SKM-1 treated with dmso at 0.1 percent for 144 hours (cell line): ENCODE data around the gene FAM111B.
"Not testable (repeated sequence)": the region's sequence is repeated elsewhere in the genome, so short reads cannot be mapped to it uniquely, and the experiment has no call there.

Experiments
- DNase-seq: peaks from one replicate; lab custom pipeline; 2025; ENCODE audit not compliant: unreplicated experiment; lab: John Stamatoyannopoulos, UW

FAM111B gene, protein sequence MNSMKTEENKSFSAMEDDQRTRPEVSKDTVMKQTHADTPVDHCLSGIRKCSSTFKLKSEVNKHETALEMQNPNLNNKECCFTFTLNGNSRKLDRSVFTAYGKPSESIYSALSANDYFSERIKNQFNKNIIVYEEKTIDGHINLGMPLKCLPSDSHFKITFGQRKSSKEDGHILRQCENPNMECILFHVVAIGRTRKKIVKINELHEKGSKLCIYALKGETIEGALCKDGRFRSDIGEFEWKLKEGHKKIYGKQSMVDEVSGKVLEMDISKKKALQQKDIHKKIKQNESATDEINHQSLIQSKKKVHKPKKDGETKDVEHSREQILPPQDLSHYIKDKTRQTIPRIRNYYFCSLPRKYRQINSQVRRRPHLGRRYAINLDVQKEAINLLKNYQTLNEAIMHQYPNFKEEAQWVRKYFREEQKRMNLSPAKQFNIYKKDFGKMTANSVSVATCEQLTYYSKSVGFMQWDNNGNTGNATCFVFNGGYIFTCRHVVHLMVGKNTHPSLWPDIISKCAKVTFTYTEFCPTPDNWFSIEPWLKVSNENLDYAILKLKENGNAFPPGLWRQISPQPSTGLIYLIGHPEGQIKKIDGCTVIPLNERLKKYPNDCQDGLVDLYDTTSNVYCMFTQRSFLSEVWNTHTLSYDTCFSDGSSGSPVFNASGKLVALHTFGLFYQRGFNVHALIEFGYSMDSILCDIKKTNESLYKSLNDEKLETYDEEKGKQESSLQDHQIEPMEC

DNA sequence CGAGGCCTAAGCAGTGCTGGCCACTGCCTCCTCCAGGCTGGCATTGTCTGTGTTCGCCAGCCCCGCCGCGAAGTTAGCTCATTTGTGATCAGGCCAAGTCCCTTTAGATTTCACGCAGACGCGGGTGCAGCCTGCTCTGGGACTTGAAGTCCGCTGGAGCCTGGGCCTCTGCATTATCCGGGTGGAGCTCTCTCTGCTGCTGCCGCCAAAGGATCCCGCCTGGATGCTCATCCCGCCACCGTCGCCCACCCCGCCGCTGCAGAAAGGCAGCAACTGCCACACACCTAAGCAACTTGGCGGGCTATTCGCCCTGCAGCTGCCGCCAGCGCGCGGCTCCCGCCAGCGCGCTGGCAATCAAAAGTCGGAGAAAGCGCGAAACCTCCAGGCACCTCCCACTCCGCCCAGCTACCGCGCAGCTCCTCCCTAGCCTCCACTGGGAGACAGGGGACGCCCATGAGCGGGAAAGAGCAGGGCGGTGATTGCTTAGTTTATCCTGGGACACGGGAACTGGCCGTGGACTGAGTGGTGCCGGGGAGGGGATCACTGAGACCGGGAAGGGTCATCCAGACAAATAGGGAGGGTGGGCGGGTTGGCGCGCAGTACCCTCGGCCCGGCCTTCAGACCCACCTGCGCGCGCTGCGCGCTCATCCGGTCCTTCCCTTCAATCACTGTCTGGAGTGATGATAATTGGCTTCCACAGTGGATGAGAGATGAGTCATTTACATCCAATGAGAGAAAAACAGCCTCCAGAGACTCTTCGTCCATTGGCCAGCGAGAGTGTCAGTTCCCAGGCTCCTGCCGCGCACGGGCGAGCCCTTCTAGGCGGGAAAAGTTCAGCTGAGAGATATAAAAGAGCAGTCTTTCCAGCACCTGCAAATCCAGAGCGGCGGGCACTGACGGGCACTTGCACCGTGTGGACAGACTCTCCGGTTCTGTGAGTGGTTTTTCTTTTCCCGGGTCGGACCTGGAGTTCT, at the start of gene FAM111B:
TSS of gene FAM111B (plus strand) at position 875 of the 974 bp plus-strand sequence. CDS start 2,389 bp downstream, outside the sequence.
- no peak for DNase-seq

DNA sequence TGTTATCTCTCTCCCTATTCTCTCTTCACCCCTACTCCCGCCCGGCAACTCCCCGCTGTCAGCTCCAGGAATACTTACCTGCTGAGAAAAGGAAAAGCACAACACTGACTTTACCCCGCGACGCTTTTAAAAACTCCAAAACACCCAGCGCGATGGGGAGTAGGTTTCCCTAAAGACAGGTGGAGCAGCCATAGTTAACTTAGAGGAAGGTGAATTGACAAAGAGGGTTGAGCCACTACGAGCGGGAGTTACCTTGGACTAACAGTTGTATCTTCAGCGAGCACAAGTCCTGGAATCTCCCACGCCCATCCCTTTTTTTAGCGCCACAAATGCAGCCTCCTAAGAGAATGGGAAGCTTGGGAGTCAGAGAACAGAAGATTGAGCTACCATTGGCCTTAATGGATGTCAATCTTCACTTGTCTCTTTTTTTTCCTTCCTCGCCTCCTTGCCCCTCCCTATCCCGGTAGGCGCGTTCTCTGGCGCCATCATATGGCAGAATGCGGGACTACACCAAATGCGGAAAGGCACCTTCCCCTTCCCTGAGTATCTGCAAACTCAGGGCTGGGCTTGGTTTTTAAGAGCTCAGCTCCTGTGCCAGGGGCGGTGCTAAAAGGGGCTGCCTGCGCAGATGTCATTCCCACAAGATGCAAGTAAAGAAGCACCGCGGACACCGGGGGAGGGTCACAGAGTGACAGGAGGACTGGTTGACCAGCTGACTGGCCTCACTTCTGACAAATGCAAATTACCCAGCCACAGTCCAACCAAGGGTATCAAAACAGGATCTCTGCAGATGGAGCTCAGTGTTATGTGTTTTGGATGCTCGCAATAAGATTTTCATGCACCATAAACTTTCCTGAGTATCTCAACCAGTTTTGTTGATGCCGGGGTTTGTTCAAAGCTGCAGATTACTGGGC, 48.7 kb upstream of the FAM111B start:
- peak; percentile 74 for DNase-seq

DNA sequence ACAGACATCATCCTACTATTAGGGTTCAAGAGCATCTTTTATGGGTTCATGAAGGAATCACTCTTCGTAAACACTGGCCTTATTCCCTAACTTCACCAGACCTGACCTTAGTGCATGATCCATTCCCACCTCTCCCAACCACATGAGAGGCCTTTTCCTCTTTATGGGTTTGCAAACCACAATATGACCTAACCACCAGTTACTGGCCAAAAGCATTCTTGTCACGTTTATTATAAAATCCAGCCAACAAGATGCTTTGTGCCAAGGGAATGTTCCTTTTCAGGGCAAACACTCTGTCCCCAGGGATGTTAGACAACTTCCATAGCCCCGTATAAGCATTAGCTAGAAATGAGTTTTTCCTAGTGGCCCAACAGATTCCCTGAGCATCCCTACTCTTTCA, 46.9 kb upstream of the FAM111B start:
- not testable (repeated sequence) for DNase-seq

DNA sequence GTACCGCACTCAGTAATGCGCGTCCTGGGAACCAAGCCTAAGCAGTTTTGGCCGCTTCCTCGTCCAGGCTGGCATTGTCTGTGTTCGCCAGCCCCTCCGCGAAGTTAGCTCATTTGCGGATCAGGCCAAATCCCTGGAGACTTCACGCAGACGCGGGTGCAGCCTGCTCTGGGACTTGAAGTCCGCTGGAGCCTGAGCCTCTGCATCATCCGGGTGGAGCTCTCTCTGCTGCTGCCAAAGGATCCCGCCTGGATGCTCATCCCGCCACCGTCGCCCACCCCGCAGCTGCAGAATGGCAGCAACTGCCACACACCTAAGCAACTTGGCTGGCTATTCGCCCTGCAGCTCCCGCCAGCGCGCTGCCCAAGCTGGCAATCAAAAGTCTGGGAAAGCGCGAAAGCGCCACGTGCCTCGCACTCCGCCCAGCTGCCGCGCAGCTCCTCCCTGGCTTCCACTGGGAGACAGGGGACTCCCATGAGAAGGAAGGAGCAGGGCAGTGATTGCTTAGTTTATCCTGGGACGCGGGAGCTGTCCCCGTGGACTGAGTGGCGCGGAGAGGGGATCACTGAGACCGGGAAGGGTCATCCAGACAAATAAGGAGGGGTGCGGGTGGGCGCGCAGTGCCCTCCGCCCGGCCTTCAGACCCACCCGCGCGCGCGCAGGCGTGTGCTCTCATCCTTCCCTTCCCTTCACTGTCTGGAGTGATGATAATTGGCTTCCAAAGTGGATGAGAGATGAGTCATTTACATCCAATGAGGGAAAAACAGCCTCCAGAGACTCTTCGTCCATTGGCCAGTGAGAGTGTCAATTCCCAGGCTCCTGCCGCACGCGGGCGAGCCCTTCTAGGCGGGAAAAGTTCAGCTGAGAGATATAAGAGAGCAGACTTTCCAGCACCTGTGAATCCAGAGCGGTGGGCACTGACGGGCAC, 44.2 kb upstream of the FAM111B start:
- no peak for DNase-seq

DNA sequence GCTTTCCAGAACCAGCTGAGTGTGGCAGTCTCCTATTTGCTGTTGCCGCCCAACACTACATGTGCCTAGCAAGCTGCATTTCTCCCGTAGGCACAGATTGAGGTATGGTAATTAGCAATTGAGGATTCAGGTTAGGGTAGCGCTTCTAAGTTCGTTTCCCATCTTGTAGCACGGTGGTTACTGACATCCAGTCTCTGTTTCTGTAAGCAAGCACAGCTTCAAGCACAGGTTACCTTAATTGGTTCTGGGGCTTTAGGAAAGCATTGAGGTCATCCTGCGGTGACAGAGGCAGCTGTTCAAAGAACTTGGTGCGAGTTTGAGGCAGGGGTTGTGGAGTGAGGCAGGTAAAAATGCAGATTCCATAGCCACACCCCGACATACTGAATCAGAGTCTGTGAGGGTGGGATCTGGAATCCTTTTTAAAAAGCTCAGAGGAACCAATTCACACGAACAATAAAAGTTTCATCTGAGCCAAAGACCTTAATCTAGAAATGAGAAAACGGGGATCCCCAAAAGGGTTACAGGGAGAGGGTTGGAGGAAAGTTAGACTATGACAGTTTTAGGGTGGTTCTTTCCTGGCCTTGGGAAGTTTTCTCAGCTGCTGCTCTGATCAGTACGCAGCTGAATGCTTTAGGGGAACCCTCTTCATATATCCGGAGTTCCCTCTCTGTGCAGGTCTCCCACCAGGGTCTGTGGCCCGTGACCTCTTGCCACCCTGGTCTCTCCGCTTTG, 42.9 kb upstream of the FAM111B start:
- DNase-seq, result not testable (repeated sequence)

DNA sequence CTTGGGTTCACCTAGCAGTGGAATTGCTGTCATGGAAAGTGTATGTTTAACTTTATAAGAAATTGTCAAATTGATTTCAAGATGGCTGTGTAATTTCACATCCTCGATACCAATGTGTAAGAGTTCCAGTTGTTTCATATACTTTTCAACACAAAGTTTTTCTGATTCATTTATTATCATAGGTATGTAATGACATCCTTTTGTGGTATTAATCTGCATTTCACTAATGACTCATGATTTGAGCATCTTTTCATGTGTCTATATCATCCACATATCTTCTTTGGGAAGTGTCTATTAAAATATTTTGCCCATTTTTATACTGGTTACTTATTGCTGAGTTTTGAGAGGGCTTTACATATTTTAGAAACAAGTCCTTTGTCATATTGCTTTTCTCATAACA, 38.0 kb upstream of the FAM111B start:
- no peak for DNase-seq

DNA sequence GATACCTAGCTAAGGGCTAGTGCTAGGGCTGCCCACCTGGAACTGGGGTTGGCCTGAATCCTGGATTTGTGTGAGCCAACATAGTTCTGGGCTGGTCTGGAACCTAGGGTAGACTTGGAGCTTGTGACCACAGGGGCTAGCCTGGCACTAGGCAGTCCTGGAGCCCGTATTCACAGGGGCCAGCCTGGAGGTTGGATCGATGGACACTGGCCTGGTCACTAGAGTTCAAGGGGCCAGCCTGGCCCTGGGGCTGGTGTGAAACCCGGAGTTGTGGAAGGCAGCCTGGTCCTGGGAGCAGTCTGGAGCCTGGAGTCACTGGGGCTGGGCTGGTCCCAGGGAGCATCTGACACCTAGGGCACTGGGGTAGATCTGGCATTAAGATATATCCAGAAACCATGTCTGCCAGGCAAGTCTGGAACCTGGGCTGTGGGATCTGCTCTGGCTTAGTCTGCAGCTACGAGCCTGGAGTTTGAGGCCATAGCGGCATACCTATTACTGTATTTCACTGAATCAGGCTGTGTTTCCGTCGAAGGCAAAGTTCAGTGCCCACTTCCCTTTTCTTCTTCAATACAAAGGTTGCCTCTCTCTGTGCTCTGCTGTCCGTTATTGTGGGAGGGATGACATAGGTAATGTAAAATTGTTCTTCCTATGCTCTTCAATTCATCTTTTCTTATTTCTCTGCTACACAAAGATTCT, 30.0 kb upstream of the FAM111B start:
- no peak for DNase-seq

DNA sequence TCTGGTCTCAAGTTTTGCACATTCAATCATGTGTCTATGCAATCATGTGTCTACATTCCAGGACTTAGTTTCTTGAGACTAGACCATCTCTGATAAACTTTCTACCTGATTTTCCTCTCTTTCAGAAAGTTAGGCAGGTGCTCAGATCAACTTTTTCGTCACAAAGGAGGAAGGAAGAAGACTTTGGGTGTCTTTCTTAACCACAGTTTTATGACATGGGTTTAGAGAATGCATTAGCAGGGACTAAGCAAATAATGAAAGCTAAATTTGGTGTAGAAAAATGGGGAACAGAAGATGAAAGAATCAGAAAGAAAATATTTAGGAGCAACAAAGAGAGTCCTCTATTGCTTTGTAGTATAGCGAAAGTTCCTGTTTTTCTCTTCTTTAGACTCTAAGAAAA, 28.6 kb upstream of the FAM111B start:
- no peak for DNase-seq

DNA sequence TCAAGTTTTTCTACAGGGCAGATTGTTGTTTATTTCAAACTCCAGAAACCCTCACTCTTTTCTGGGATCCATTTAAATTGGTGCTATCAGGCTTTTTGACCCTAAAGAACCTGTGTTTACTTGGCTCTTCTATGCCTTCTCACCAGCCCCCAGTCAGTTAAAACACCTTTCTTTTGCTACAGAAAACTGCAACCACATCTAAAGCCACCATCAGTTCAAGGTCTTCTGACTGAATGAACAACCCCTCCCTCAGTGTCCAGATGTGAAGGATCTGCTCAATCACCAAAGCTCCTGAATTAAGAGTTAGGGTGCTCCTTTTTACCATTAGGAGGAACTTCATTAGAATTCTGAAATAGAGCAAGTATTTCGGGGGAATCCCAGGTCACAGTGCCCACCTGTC, 28.0 kb upstream of the FAM111B start:
- DNase-seq, result no peak

DNA sequence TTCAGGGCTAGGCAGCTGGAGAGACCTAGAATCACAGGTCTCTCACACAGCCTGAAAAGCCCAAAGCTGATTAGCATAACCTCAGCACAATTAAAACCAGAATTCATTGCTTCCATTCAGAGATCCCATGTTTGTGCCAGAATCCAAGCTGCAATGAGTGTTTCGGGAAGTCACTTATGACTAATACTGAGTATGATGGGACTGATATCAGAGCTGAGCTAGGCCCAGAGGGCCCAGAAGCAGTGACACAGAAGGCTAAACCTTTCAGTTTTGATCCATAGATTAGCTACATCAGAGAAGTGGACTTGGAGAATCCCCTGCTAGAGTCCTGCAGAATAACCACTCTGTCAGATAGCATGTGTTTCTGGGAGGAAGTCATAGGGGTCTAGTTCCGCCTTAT, 26.6 kb upstream of the FAM111B start:
- DNase-seq, result not testable (repeated sequence)

DNA sequence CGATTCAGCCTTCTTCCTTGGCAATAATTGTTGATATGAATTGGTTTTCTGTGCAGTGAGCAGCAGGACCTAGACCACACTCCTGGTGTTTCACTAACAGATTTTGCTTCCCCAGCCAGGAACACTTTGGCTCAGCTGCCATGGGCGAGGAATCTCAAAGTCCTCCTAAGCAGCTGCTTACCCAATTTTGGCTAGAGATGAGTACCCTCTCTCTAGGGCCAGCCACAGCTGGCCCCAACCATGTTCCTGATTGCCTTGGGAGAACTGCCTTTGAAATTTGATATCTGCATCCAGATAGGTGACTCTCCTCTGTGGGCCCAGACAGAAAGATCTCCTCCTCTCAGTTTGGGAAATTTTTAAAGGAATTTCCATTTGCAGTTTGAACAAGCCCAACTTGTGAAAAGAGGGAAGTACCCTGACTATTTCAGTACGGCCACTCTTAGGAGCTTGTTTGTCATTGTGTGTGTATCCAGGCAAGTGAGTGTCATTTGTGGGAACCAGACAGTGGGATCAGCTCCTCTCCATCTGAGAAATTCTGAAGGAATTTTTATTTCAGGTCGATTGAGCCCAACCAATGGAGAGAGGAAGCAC, 25.5 kb upstream of the FAM111B start:
- not testable (repeated sequence) for DNase-seq

DNA sequence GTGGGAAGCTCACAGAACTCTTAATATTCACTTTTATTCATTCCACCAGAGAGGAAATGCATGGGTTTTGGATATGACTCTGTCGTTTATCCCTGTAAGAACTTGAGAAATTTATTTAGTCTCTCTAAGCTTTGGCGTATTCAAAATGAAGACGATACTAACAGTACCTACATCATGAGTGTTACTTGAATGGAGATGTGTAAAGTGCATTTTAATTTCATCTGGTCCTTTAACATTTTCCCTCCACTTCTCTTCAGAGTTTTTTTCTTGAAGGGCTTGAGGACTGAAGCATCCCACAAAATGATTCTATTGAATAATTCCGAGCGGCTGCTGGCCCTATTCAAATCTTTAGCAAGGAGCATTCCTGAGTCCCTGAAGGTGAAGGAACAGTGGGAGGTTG, 21.0 kb upstream of the FAM111B start, which contains the start of gene GLYATL1B:
TSS of gene GLYATL1B (plus strand) at position 301 of the 400 bp plus-strand sequence. CDS start at position 301, 0 bp downstream.
- DNase-seq, result not testable (repeated sequence)

DNA sequence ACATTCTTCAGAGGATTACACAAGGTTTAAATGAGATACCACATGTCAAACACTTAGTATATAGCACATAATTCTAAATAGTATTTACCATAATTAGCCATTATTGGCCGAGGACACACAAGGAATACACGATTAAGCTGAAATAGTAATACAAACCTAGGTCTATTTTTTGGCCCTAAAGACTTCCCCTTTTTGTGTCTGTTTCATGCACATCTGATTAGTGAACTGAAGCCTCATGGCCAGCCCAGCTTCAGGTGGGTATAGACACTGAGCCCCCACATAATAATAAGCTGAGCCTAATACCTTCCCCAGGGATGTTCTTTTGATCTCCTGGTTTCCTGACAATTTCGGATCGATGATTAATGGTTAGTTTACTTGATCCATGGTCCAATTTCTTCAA, 18.9 kb upstream of the FAM111B start:
- no peak for DNase-seq

DNA sequence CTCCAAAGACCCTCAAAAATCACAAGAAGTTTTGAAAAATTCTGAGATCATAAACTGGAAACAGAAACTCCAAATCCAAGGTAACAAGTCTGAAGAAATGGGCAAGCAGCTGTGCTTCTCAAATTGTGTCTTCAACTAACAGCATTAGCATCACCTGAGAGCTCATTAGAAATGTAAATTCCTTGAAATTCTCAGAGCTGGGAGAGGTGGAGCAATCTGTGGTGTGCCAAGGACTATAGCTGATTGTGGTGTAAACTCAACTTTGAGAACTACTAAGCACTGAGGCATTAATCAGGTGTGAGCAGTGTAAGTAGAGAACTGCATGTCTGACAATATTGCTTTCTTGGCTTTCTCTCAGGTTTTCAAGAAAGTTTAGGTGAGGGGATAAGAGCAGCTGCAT, 13.5 kb upstream of the FAM111B start:
- not testable (repeated sequence) for DNase-seq

DNA sequence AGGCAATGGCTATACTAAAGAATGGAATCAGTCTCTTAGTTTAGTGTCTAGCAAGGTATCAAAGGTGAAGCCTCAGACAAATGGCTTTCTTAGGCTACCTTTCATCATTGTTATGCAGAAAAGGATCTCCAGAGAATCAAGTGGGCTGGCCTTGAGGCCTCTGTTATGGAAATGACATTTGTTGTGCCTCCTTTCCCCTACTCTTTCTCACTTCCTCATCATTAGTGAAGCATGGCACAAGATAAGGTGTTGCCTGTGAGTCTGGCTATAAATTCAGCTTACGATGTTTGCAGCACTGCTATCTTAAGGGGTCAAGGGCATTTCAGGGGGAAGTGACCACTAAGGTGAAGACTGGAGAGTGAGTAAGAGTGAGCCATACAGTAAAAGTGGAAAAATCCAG, 11.8 kb upstream of the FAM111B start:
- not testable (repeated sequence) for DNase-seq

DNA sequence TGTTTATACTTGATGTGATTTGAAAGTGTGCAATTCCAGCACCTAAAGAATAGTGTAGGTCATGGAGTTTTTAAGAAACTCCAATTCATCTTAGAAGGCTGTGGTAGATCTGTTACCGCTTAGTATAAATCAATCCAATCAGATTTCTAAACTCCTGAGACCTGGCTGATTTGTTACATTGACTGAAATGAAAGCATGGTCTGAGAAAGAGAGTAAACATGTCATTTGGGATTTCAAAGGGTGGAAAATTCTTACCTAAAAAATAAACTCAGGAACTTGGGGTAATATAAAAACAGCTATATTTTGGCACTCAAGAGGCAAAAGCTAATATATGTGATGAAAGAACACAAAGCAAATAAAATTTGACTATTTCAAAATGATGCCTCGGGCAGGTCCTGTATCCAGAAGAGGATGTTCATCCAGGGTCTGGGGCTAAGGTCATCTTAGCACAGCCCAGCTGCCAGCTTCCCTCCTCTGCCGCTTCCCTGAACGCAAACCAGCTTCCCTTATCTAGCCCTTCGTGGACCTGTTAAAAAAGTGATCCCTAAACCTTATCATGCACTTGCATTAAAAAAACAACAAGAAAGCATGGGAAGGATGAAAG, 11.0 kb upstream of the FAM111B start:
- not testable (repeated sequence) for DNase-seq
